K562 (cell line): ENCODE results near the gene PRKG1. TPM values are rescaled to one million over a fixed set of nuclear protein-coding genes. Genes with fewer than 3 reads are reported as not detected.

Source experiments
- ATAC-seq: fragments of 200-7000 bp; cut with Tn5 transposase; 3 replicates; pipeline ENCODE4 v1.9.1; 2020; ENCODE audit warnings: moderate library complexity
- BruUV-seq: library from RNA; stranded (reverse); fragments of 400-500 nt; replicated peaks from 2 replicates; lab custom pipeline; 2021; lab: Mats Ljungman, UMichigan
- CTCF ChIA-PET: fragments of 300-600 bp; formaldehyde crosslinking; extraction: SDS; loops from one replicate; lab custom pipeline; 2021; ENCODE audit warnings: low intra/inter-chr PET ratio; lab: Yijun Ruan, JAX
- POLR2A ChIA-PET: fragments of 300-600, 350-650 bp; sonication (Branson Sonifier 250); formaldehyde crosslinking; extraction: SDS; loops from one replicate; lab custom pipeline; 2021; ENCODE audit warnings: antibody characterized with exemption, inconsistent platforms; lab: Yijun Ruan, JAX
- DNase-seq, 4 experiments: peaks; one replicate each; pipeline versions ENCODE4 v3.0.0 to v3.0.0-alpha.2; 2011 to 2018; ENCODE audit warnings: low spot score in 3 of 4, mixed read lengths in 3 of 4; ENCODE audit errors: extremely low read depth in 1 of 4
- FAIRE-seq: peaks from 2 replicates; lab custom pipeline; 2011; peaks lifted over from hg19 to GRCh38; lab: Jason Lieb, UNC
- H2AFZ ChIP-seq: 2 replicates; pipeline ENCODE4 v1.6.0; 2011; ENCODE audit warnings: low read depth, low read length, control low read depth, inconsistent platforms
- H3K27ac ChIP-seq: fragments of 200-600 bp; 3 replicates; pipeline ENCODE4 v1.8.0; 2011; ENCODE audit warnings: low read depth, mild to moderate bottlenecking, control low read depth, inconsistent platforms, low read length, moderate library complexity, mixed read lengths; ENCODE audit errors: extremely low read depth
- H3K27me3 ChIP-seq, 2 experiments: fragments of 300-600 bp in 1 of 2; 2 replicates in 1 of 2; 3 replicates in 1 of 2; pipeline versions ENCODE4 v1.6.0 to v1.8.0; 2011; ENCODE audit warnings: inconsistent platforms in 2 of 2, low read length in 2 of 2, mild to moderate bottlenecking in 1 of 2, mixed read lengths in 1 of 2, moderate library complexity in 1 of 2; ENCODE audit not compliant: control insufficient read depth in 2 of 2, insufficient read depth in 2 of 2
- H3K36me3 ChIP-seq: fragments of 300-600 bp; 3 replicates; pipeline ENCODE4 v1.8.0; 2011; ENCODE audit warnings: mild to moderate bottlenecking, low read length, inconsistent platforms; ENCODE audit not compliant: control insufficient read depth, insufficient read depth
- H3K4me1 ChIP-seq, 2 experiments: fragments of 200-600 bp in 1 of 2; replicated peaks in 1 of 2; 2 replicates in 1 of 2; 3 replicates in 1 of 2; pipeline versions ENCODE4 v1.5.1 to v1.8.0; 2011; ENCODE audit warnings: inconsistent platforms in 2 of 2, low read length in 2 of 2, mild to moderate bottlenecking in 1 of 2, mixed read lengths in 1 of 2, moderate library complexity in 1 of 2; ENCODE audit not compliant: control insufficient read depth in 2 of 2, insufficient read depth in 2 of 2
- H3K4me2 ChIP-seq: 2 replicates; pipeline ENCODE4 v1.6.1; 2011; ENCODE audit warnings: low read length, control low read depth, inconsistent platforms, mixed read lengths; ENCODE audit not compliant: insufficient read depth
- H3K4me3 ChIP-seq: fragments of 200-600 bp; sonication (generic), shearing (Covaris generic); 2 replicates; pipeline ENCODE4 v1.5.1; 2016; ENCODE audit warnings: control low read depth, inconsistent platforms
- H3K79me2 ChIP-seq: fragments of 200-600 bp; 3 replicates; pipeline ENCODE4 v1.8.0; 2011; ENCODE audit warnings: low read length, inconsistent platforms; ENCODE audit not compliant: control insufficient read depth, insufficient read depth
- H3K9ac ChIP-seq, 2 experiments: 2 replicates each; pipeline versions ENCODE4 v1.6.0 to v1.6.1; 2011; ENCODE audit warnings: low read depth in 2 of 2, low read length in 2 of 2, control low read depth in 1 of 2, inconsistent platforms in 1 of 2, mild to moderate bottlenecking in 1 of 2, mixed read lengths in 1 of 2; ENCODE audit not compliant: insufficient read depth in 1 of 2
- H3K9me1 ChIP-seq: one replicate; pipeline ENCODE4 v1.6.0; 2011; ENCODE audit warnings: inconsistent platforms, mild to moderate bottlenecking, low read length, moderate library complexity; ENCODE audit not compliant: control insufficient read depth, insufficient read depth
- H3K9me3 ChIP-seq: replicated peaks from 2 replicates; pipeline ENCODE4 v1.5.1; 2011; ENCODE audit warnings: low read depth, low read length, inconsistent platforms; ENCODE audit not compliant: control insufficient read depth, insufficient read depth
- H4K20me1 ChIP-seq: replicated peaks from 2 replicates; pipeline ENCODE4 v1.6.1; 2011; ENCODE audit warnings: low read length, inconsistent platforms, mixed read lengths; ENCODE audit not compliant: control insufficient read depth, insufficient read depth
- ATF1 ChIP-seq, 2 experiments: fragments of 450-650 bp in 1 of 2; IDR thresholded peaks; 2 replicates each; pipeline ENCODE4 v1.6.1; 2016; ENCODE audit warnings: missing compliant biosample characterization in 1 of 2, missing genetic modification characterization in 1 of 2
- DMBX1 ChIP-seq: fragments of 250-450 bp; sonication (Bioruptor Pico); IDR thresholded peaks from 2 replicates; pipeline ENCODE4 v1.8.0; 2022; ENCODE audit warnings: inconsistent platforms, mild to moderate bottlenecking, moderate library complexity, borderline replicate concordance
- HNRNPL ChIP-seq: fragments of 200-400 bp; formaldehyde crosslinking; IDR thresholded peaks from 2 replicates; pipeline ENCODE4 v1.6.1; 2017; ENCODE audit warnings: low read depth, mild to moderate bottlenecking, low read length
- RBM14 ChIP-seq: fragments of 200-400 bp; formaldehyde crosslinking; IDR thresholded peaks from 2 replicates; pipeline ENCODE4 v1.6.1; 2018; ENCODE audit warnings: low read depth, mild to moderate bottlenecking, low read length, moderate library complexity, borderline replicate concordance; ENCODE audit not compliant: insufficient read depth
- SMARCC2 ChIP-seq: fragments of 450-650 bp; IDR thresholded peaks from 2 replicates; pipeline ENCODE4 v1.6.1; 2017; ENCODE audit warnings: antibody characterized with exemption, moderate library complexity, mild to moderate bottlenecking, low read depth
- WGBS: fragments of 100-300 bp; shearing (Covaris generic); methylation state at CpG from one replicate; pipeline ENCODE4 v1.1.6; 2016; ENCODE audit warnings: low coverage, mixed read lengths; ENCODE audit not compliant: insufficient coverage; ENCODE audit errors: missing lambda C conversion rate; 5-methylcytosine and 5-hydroxymethylcytosine counted together
- in situ Hi-C: fragments of 300-500 bp; cut with MboI; formaldehyde crosslinking; loops from 4 replicates; pipeline ENCODE4 v1.15.0; 2018; ENCODE audit warnings: inconsistent platforms, mixed read lengths
- intact Hi-C: fragments of 100-400 bp; cut with micrococcal nuclease; formaldehyde crosslinking; loops from 2 replicates; pipeline ENCODE4 v1.14.2; 2022
- polyA plus RNA-seq, 8 experiments: library from polyadenylated mRNA; depleted of rRNA in 4 of 8; stranded (reverse) in 5 of 8; unstranded in 3 of 8; fragments of >200 nt; fragmentation: Nextera tagmentation in 2 of 8; fragmentation: Illumina TruSeq in 1 of 8; extraction: Ambion mirVana in 2 of 8; extraction: Trizol in 1 of 8; gene quantifications; 2 replicates each; pipeline versions ENCODE4 v1.2.1 to v1.2.3, GENCODE V29; 2011 to 2014; ENCODE audit warnings: inconsistent platforms in 1 of 8, missing spikeins in 1 of 8
- total RNA-seq, 7 experiments: library from RNA; depleted of rRNA in 6 of 7; stranded (reverse); fragments of >200 nt in 6 of 7; fragmentation: Illumina TruSeq in 2 of 7; extraction: Trizol in 2 of 7; gene quantifications; 2 replicates each; pipeline versions ENCODE4 v1.2.1 to v1.2.3, GENCODE V29; 2011 to 2021; ENCODE audit warnings: low replicate concordance in 1 of 7

Gene PRKG1
- total and polyA plus RNA-seq, 9 of the 15 experiments (the other 6 are each of a cell fraction or from before 2014, with no cell fraction given) = 0.22 TPM; not detected in 8

- Histone ChIP-seq H2AFZ (no peak overlapping the region), H3K27ac (no peak overlapping the region), H3K4me2 (no peak overlapping the region), H3K9me1 (no peaks in the 10 kb centered on the region), H3K4me3 (no peak overlapping the region), H3K36me3 (no peaks in the 10 kb centered on the region), H4K20me1 (no peaks in the 10 kb centered on the region), H3K4me1 (no peaks in the 10 kb centered on the region), H3K9me3 (no peaks in the 10 kb centered on the region), H3K9ac (no peak overlapping the region)
- ATAC-seq = no peak
- no peak for DNase-seq
- in situ Hi-C loops = loop anchor here (25.0 kb wide), 1 partner anchor 1201 kb away; no protein-coding TSS in a partner anchor
- TF ChIP-seq RBM14 (no peak), DMBX1 (CRISPR knock-in tag) (no peak), SMARCC2 (no peak), HNRNPL (no peak), ATF1 (CRISPR knock-in tag; IDR thresholded peaks at IDR 0.05) (no peak), ATF1 (tag; IDR thresholded peaks at IDR 0.05) (0 out of 2 replicates have a peak, but pooled peaks have one; percentile 10)
- TF ChIP-seq, all 486 proteins: peak for 1
- no peaks in the 10 kb centered on the region for H3K27me3 ChIP-seq
- intact Hi-C loops = loop anchor here (10.0 kb wide), 1 partner anchor 1419 kb away; no protein-coding TSS in a partner anchor
- CTCF ChIA-PET = no interaction called here
- POLR2A ChIA-PET = no interaction called here
- 0% methylated on average over 3 of the region's 3 CpGs for WGBS
- no peak for FAIRE-seq
- no peaks in the 10 kb centered on the region for H3K79me2 ChIP-seq
- no TSS peak for BruUV-seq
Measured at GRCh38 chr10:52213321-52213752, 1139.0 kb downstream of the PRKG1 start.
